Left renal pelvis (tissue), 4 donors: ENCODE results near the gene MLC1. TPM values are rescaled to one million over a fixed set of nuclear protein-coding genes. Genes with fewer than 3 reads are reported as not detected.

Source experiments
- DNase-seq, 4 donors: peaks; one replicate each; pipeline ENCODE4 v3.0.0-alpha.2; 2013; ENCODE audit warnings: low read depth in 4 of 4, low spot score in 3 of 4
- polyA plus RNA-seq, 4 donors: library from polyadenylated mRNA; unstranded; fragments of 120-200 nt; gene quantifications; one replicate each; pipeline ENCODE4 v1.2.1, GENCODE V29; 2013; ENCODE audit not compliant: insufficient read length in 4 of 4

Gene MLC1
- polyA plus RNA-seq, 4 donors = 0.60 to 1.0 (median 0.86) TPM

DNA sequence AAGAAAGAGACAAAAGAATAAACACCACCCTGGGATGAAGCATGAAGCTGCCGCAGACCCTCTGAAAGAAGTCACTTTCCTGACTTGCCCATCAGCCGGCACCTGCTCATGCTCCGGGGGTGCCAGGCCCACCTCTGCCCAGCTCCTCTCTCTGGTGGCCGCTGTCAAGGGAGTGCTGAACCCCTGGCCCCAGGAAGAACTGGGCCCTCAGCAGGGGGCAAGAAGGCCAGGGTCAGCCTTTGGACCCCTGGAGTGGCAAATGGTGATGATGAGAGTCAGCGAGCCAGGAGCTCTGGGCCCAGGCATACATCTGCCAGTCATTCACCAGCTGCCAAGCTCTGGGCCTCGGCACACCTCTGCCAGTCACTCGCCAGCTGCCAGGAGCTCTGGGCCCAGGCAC is 44.5 kb downstream of the MLC1 start:
- no peak for DNase-seq

DNA sequence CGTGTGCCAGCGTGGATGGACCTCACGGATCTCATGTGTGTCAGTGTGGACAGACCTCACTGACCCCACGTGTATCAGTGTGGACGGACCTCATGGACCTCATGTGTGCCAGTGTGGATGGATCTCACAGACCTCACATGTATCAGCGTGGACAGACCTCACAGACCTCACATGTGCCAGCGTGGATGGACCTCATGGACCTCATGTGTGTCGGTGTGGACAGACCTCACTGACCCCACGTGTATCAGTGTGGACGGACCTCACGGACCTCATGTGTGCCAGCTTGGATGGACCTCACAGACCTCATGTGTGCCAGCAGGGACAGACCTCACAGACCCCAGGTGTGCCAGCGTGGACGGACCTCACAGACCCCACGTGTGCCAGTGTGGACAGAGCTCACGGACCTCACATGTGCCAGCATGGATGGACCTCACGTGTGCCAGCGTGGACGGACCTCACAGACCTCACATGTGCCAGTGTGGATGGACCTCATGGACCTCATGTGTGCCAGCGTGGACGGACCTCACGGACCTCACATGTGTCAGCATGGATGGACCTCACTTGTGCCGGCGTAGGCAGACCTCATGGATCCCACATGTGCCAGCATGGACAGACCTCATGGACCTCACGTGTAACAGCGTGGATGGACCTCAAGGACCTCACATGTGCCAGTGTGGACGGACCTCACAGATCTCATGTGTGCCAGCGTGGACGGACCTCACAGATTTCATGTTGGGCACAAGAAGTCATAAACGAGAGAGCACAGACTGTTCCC is 45.4 kb downstream of the MLC1 start:
- DNase-seq = no peak

DNA sequence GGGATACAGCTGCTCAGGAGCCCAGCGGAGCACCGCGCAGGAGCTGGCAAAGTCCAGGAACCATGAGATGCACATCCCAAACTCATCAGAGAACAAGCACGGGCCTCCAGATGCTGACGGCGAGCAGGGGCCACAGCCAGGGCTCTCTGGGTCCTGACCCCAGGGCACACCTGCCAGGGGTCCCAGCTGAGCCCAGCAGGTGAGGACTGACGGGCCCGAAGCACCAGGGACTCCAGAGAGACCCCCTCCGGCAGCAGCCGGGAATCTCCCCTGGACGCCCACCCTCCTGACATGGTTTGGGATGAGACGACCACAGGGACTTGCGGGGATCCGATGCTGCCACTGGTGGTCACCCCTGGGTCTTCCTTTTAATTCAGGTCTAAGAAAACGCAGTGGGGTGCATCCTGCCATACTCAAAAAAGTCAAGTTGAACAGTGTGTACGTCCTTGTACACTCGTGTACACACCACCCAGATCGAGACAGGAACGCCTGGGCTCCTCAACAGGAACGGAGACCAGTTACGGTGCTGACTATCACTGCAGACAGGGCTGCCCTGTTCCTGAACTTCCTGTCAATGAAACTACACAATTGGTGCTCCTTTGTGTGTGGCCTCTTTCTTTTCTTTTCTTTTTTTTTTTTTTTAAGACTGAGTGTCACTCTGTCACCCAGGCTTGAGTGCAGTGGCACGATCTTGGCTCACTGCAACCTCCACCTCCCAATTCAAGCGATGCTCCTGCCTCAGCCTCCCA is 49.1 kb downstream of the MLC1 start:
- no peak for DNase-seq

DNA sequence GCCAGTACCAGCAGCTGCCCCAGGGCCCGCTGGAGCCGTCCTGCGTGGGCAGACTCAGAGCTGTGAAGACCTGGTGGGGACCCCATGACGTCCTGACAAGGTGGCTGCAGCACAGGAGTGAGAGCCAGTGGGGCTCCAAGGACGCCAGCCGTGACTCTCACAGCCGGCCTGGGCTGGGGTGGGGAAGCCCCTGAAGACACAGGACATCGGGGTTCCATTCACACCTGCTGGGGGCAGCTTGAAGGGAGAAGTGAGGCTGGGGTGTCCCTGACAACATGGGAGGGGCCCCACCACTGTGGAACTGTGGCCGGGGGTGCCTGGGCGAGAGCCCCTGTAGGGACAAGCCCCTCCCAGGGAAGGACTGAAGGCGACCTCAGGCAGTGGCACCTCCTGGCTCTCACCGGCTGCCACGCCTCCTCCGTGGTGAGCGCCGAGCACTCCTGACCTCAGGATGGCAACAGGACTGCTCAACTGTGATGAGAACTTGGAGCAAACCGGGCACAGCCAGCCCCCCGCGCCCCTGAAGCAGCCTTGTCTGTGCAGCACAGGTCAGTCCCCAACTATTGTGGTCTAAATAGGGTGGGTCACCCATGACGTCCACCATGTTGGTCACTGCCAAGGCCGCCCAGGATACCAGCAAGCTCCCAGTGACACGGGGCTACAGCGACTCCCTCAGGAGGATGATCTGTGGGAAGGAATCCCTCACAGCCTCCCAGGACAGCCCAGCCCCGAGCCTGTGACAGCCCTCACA is 49.9 kb downstream of the MLC1 start:
- DNase-seq = no peak

DNA sequence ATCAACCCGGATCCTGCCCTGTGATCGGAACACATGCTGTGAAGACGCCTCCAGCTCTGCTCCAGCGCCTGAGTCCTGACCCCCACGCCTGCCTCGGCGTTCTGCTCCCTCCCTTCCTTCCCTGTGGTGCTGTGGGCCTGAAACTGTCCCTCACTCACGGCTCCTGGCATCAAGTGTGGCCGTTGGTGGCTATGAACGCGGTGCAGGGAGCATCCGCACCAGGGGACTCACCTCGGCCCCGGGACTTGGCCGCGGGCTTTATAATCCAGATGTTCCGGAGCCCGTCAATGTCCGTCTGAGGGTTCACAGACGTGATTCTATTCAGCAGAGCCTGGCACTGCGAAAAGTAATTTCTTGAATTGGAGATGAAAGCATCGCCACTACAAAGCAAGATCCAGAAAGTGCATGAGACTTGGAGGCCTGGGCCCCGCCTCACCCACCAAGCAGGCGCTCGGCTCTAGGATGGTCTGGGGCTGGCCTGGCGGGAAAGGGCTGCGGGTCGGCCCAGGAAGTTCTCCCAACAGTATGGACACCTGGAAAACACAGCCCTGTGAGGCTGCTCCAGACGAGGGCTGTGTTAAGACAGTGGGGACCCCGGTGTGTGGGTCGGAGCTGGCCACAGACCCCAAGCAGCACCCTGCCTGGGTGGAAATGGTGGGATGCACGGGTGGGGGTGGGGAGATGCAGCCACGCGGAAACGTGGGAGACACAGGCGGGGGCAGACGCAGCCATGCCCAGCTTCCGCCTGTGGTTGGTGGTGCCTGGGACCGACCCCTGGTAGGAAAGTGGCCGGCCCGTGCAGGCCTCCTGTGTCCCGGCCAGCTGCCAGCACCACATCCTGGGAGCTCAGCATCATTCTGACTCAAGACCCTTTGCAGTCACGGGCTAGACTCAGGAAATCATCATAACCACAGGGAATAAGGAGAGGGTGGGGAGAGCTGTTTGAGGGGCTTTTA is 50.8 kb downstream of the MLC1 start:
- DNase-seq = no peak

DNA sequence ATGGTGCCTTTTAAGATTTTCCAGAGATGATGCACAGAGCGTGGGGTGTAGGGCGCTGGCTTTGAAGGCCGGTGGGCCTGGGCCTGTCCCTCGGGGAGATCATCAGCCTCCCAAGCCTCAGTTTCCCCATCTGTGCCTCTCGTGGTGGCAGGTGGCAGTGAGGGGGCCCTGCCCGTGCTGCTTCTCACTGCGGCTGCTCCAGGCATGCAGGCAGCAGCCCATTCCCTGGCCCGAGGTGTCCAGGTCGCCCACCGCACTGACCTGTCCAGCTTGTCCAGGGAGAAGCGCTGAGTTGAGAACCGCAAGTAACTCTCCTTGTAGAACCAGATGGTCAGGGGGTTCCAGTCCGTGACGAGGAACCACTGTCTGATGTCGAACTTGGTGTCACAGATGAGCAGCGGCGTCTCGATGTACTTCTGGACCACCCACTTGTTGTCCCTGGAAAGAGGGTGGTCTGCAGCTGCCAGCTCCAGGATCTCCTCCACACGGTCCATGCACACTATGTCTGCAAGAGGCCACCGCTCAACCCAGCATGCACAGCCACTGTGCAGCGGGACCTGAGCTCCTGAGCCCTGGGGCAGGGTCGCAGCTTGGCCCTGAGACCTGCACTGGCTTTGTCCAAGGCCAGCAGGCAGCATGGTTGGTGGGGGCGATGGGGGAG is 52.2 kb downstream of the MLC1 start:
- no peak for DNase-seq

DNA sequence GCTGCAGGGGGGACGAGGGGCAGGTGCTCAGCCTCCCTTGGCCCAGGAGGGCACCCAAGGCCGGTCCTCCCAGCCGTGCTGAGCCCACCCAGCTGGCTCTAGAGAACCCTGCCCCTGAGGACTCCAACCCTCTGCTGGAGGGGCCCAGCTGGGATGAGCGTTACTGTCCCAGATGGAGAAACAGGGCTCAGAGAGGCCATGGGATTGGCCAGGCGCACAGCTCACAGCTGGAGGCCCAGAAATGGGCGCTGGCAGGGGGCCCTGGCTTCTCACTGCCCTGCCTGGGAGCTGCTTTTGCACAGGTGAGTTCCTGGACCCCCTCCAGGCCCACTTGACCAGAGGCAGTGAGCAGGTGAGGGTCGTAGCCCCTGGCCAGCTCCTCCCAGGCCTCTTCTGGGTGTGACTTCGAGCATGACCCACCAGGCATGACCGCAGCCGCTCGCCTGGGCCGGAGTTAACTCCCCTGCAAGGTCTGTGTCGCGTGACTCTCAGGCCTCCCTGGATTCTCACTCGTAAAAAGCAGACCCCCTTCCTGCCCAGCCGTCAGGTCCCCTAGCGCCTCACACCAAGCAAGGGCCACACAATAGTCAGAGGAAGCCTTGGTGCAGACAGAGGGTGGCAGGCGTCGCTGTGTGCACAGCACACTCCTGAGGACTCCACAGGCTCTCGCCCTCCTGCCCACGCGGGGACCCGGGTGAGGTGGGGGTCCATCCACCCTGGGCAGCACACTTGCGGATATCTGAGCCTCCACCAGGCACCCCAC is 52.9 kb downstream of the MLC1 start:
- no peak for DNase-seq

DNA sequence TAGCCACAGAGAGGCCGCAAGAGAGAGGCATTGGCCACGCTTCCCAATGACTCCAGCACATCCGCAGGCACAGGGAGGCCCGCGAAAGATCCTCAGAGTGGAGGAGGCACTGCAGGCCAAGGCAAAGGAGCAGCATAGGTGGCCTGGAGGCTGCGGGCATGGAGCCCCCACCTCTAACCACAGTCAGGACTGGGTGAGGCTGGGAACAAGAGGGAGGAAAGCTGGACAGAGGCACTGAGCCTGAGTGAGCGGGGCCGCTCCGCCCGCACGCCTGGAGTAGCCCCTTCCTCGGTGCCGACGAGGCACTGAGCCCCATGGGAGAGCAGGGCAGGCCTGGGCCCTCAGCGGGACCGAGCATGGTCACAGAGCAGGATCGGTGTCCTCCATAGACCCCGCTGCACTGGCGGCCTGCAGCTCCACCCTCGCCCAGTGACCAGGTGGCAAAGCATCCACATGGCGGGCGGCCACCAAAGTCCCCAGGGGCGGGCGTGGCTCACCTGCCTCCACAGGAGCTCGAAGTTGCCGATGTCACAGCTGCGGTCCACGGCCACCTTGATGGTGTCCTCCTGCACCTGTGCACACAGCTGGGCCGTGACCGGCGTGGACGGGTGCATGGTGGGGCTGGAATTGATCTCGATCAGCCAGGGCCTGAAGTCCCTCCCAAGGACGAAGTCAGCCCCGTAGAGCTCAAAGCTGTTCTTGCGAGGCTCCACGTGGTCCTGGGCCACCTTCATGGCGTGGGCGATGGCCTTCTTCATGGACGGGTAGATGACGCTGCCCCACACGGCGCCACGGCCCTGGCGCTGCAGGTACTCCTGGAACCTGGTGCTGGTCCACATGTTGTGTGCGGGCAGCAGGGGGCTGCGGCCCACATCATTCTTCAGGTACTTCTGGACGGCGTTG is 53.8 kb downstream of the MLC1 start:
- no peak for DNase-seq

DNA sequence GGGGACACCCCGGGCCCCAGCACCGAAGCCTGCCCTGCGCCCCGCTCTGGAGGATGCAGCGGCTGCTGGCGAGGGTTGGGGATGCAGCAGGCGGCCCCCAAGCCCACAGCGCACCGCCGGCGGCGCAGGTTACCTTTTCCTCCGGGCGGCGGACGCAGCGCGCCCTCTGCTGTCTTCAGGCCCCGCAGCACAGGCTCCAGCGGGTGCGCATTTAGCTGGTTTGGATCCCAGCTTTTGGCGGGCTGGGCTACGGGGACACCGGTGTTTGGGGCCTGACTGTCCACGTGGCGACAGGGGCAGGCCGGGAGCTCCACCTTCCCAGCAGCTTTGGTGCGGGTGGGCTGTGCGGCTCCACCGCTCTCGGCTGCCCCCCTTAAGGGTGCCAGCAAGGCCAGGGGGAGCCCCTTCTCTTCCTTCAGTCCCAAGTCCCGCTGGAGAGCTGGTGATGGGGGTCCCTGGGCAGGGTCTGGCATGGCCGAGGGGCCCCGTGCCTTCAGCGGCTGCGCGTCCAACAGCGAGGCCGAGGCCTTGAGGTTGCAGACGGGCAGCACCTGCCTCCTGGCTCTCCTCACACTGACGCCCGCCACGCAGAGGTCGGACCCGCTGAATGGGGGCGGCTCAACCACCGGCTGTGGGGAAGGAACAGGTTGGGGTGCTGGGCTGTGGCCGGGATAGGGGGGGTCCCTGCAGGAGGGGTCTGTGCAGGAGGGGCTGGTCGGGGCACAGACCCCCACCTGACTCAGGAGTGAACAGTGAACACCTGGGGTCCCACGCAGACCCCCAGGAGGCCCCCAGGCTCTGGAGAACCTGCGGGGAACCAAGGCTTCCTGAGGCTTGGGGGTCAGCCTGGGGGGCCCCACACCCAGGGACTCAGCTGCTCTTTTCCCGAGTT is 54.7 kb downstream of the MLC1 start:
- peak in 1 of 4 donors; percentile 24 for DNase-seq

DNA sequence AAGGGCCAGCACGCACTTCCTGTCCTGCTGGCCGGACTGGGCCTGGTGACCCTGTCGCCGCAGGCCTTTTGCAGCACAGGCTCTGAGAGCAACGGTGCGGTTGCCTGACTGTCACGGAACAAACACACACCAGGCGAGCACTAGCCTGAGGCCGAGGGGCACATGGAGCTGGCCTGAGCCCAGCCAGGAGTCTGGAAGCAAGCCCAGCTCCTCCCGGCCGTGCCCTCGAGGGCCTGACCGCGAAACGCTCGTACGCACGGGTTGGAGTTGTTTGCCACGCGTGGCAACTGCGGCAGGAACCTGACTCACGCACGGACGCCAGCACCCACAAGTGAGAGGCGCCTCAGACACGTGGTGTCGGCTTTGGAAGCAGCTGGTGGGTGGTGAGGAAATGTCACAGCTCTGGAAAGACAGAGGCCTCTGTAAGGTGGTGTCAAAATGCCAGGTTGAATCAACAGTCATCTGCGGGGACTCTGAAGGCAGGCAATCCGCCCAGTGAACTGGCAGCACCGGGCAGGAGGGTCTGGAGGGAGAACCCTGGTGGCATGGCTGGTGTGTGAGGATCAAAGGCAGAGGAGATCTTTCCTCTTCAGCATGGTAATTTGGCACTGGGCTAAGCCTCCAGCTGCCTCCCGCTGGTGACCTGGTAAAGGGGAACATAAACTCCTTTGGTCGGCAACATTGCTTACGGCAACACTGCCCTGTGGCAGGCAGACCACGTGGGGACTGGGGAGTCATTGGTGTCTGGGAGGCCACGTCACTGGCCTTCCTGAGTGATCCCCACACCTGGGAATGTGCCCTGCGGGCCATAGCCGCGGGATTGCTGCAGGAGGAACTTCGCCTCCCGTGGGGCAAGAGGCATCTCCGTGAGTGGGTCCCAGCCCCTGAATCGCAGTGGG is 57.3 kb downstream of the MLC1 start:
- no peak for DNase-seq

DNA sequence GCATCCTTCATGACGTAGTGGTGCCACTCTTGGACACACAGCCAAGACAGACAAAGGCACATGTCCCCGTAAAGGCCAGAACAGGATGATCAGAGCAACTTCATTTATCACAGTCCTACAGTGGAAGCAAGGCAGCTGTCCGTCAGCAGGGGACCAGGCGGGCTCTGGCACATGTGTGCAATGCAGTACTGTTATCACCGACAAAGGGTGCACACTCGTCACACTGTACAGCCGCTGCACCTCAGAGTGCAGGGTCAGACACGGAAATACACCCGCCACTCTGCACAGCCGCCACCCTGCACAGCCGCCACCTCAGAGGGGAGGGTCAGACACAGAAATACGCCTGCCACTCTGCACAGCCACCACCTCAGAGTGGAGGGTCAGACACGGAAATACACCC is 59.2 kb downstream of the MLC1 start:
- DNase-seq = no peak

DNA sequence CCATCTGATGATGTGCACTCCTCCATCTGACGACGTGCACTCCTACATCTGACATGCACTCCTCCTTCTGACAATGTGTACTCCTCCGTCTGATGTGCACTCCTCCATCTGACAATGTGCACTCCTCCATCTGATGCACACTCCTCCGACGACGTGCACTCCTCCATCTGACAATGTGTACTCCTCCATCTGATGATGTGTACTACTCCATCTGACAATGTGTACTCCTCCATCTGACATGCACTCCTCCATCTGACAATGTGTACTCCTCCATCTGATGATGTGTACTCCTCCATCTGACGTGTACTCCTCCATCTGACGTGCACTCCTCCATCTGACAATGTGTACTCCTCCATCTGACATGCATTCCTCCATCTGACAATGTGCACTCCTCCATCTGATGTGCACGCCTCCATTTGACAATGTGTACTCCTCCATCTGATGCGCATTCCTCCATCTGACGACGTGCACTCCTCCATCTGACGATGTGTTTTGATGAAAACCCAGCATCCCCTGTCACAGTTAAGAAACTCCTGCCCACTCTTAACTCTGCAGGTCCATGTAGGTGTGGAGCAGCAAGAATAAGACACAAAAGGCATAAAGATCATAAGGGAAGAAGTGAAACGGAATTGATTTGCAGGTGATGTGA is 62.9 kb downstream of the MLC1 start:
- no peak for DNase-seq

DNA sequence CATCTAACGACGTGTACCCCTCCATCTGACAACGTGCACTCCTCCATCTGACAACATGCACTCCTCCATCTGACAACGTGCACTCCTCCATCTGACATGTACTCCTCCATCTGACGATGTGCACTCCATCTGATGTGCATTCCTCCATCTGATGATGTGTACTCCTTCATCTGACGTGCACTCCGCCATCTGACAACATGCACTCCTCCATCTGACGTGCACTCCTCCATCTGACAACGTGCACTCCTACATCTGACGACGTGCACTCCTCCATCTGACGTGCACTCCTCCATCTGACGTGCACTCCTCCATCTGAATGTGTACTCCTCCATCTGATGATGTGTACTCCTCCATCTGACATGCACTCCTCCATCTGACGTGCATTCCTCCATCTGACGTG is 64.6 kb downstream of the MLC1 start:
- no peak for DNase-seq

DNA sequence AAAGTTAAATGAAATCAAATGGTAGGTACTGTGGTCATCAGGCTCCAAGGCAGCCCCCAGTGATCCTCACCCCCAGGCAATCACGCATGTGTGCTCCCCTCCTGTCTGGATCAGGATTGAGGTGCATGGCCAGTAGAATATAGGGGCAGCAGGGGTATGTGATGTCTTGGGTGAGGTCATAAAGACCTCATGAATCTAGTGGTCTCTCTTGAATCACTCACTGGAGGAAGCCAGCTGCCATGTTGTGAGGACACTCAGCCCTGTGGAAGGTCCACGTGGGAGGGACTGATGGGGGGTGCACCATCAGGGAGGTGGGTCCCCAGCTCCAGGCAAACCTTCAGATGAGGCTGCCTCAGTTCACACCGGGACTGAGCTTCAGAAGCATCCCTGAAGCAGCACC is 65.9 kb downstream of the MLC1 start:
- DNase-seq = no peak

DNA sequence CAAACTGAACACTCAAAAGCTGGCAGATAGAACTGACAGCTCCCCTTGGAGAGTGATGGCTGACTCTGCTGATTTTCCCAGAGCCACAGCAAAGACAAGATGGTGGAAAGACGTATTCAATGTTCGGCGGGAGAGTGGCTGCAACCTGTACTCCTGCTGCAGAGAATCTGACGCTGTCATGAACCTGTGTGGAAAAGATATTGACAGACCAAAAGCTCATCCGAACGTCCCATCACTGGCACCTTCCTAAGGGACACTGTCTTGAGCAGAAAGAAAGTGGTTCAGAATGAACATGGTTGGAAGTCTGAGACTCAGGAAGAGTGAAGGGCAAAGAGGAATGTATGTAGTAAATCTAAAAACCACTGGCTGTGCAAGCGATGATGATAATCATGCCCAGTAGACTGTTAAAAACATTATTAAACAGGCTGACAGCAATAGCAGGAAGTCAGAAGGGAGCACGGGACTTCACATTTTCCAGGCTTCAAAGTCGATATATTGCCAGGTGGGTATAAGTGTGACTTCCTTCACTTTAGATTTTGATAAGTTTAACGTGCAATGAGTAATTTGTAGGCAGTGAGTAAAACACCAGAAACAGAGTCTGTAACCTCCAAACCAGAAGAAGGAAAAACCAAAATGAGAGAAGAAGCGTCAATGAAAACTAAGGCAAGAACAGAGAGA is 66.5 kb downstream of the MLC1 start:
- DNase-seq = no peak
